ENCODE data around the gene TMEM247.
A peak's percentile ranks its signal among the peaks of the same experiment; 100 is the strongest.

Gene TMEM247

DNA sequence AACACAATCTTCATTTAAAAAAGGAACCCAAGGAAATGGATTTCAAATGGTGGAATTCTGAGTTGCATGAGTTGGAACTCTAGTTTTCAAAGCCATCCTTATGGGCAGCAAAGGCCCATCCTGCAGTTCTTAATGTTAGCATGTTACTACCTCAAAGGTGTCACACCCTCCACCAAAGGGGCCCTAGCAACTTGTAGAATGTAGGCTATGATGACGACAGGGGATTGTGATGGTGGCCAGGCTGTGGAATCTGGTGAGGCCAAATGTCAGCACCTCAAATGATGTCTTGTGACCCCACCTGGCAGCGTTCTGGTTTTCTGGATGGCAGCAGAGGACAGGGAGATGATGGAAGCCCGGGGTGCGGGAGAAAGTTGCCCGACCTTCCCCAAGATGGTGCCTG lies at the start of gene TMEM247:
Gene TMEM247, plus strand, starts transcription at position 301 of the 400 bp plus-strand sequence.
- Histone ChIP-seq H3K4me3 (ENCODE audit: low read depth, low read length) (no peak within 1 kb of the TSS), H3K27me3 (ENCODE audit: insufficient read depth, low read depth, severe bottlenecking) (no peaks in the 10 kb centered on the region), H3K36me3 (no peaks in the 10 kb centered on the region), H3K27ac (no peak within 1 kb of the TSS), H3K9me3 (ENCODE audit: severe bottlenecking) (peaks cover 22% of the 10 kb centered on the region)
- no peak for DNase-seq
- no peak for TF ChIP-seq CTCF (IDR thresholded peaks at IDR 0.05; ENCODE audit: low read depth, low read length)

DNA sequence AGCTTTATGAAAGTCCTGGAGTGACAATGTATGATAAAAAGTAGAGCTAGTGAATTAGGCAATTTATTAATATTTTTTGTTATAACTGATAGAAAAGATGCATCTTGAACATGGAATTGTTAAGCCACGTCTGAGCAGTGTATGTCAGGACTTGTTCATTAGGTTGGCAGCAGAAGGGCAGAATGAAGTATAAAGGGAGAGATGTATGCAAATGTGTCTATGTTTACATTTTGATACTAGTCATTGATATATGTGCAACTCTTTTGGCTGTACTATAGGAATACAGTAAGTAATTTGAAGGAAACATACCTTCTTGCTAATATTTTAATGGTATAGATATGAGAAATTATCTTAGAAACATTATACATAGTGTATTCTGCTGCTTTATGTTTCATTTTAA lies 49.0 kb upstream of the TMEM247 start:
- Histone ChIP-seq H3K9me3 (ENCODE audit: severe bottlenecking) (peaks cover 6% of the 10 kb centered on the region), H3K27ac (no peak overlapping the region), H3K36me3 (no peaks in the 10 kb centered on the region), H3K4me3 (ENCODE audit: low read depth, low read length) (no peak overlapping the region), H3K27me3 (ENCODE audit: insufficient read depth, low read depth, severe bottlenecking) (no peaks in the 10 kb centered on the region)
- no peak for DNase-seq
- no peak for TF ChIP-seq CTCF (IDR thresholded peaks at IDR 0.05; ENCODE audit: low read depth, low read length)

GRCh38 chr2:46430992-46431391 lies 48.4 kb upstream of the TMEM247 start:
- Histone ChIP-seq H3K27ac (no peak overlapping the region), H3K27me3 (ENCODE audit: insufficient read depth, low read depth, severe bottlenecking) (no peaks in the 10 kb centered on the region), H3K36me3 (no peaks in the 10 kb centered on the region), H3K4me3 (ENCODE audit: low read depth, low read length) (no peak overlapping the region), H3K9me3 (ENCODE audit: severe bottlenecking) (peaks cover 6% of the 10 kb centered on the region)
- DNase-seq: no peak
- no peak for TF ChIP-seq CTCF (IDR thresholded peaks at IDR 0.05; ENCODE audit: low read depth, low read length)

GRCh38 chr2:46431481-46432235 lies 47.7 kb upstream of the TMEM247 start:
- H3K36me3 ChIP-seq: no peaks in the 10 kb centered on the region
- no peak for TF ChIP-seq CTCF (IDR thresholded peaks at IDR 0.05; ENCODE audit: low read depth, low read length)
- H3K27me3 ChIP-seq (ENCODE audit: insufficient read depth, low read depth, severe bottlenecking): no peaks in the 10 kb centered on the region
- H3K9me3 ChIP-seq (ENCODE audit: severe bottlenecking): peaks cover 6% of the 10 kb centered on the region
- H3K4me3 ChIP-seq (ENCODE audit: low read depth, low read length): no peak overlapping the region
- DNase-seq: peak; percentile 34
- H3K27ac ChIP-seq: no peak overlapping the region

- H3K9me3 ChIP-seq (ENCODE audit: severe bottlenecking): no peaks in the 10 kb centered on the region
- DNase-seq: no peak
These were observed 44.5 kb upstream of the TMEM247 start for GRCh38 chr2:46434851-46435273.

More at GRCh38 chr2:46434851-46435273, 44.5 kb upstream of the TMEM247 start:
- Histone ChIP-seq H3K4me3 (ENCODE audit: low read depth, low read length) (no peak overlapping the region), H3K36me3 (no peaks in the 10 kb centered on the region), H3K27ac (no peak overlapping the region), H3K27me3 (ENCODE audit: insufficient read depth, low read depth, severe bottlenecking) (no peaks in the 10 kb centered on the region)
- no peak for TF ChIP-seq CTCF (IDR thresholded peaks at IDR 0.05; ENCODE audit: low read depth, low read length)

Measured in WERI-Rb-1 (cell line).